CMK (cell line): Measurements from ENCODE around the gene PALLD.

ENCODE experiments used
- DNase-seq: peaks from one replicate; pipeline ENCODE4 v3.0.0-alpha.2; 2010; ENCODE audit warnings: low read depth

Gene PALLD

DNA sequence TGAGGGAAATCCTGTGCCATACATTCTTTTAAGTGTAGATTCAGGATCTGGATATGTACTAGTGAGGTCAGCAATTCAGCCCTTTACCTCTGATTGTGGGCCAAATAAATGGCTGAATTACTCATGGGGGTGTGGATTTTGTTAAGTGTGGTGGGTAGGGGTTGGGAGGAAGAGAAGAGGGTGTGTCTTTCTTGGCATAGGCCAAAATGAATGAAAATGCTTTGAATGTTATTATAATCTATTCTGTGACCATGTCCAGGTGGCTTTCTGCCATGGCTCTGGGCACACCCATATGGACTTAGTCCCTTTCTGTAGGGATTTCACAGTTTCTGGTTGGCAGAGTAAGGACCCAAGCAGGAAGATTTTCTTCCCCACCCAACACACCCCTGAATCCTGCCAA lies 268.9 kb downstream of the PALLD start:
- no peak for DNase-seq

DNA sequence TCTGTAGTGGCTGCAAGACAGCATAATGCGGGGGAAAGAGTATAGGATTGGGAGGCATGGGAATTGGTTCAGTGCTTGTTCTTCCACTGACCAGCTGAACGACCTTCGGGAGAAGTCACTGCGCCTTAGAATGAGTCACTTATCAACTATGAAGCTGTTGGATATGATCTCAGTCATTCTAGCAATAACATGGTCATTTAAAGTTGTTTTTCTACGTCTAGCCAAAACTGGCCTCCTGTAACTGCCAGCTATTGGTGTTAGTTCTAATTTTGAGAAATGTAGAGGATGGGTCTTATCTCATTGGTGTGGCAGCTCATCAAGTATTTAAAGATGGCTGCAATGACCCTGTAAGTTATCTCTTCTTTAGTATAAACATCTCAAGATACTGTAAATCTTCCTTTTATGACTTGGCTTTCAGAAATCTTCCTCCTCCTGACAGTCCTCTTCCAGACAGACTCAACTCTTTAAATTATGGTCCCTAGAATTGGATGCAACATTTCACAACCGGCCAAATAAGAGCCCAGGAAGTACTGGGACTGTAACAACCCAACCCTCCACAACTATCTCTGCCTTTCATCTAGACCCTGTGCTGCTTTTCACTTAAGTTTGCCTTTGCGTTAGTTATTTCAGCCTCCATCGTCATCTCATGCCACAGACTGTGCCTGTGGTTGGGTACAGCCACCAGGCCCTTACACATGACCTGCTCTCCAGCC lies 269.9 kb downstream of the PALLD start:
- no peak for DNase-seq

DNA sequence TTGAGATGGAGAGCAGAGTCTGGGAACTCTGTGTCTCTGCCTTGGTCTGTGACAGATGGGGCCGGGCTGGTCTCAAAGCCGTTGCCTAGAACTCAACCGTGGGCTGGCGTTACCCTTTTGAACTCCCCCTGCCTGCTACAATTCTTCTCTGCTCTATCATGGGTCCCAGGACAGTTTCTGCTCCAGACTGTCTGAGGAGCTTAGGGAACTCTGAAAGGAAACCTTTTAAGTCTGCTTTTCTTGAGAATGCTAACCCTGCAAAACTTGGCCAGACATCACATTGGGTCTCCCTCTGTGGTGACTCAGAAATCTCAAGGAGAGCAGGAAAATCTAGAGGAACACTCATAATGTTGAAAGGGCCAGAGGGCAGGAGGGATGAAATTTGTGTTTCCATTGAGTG lies 272.6 kb downstream of the PALLD start:
- no peak for DNase-seq

DNA sequence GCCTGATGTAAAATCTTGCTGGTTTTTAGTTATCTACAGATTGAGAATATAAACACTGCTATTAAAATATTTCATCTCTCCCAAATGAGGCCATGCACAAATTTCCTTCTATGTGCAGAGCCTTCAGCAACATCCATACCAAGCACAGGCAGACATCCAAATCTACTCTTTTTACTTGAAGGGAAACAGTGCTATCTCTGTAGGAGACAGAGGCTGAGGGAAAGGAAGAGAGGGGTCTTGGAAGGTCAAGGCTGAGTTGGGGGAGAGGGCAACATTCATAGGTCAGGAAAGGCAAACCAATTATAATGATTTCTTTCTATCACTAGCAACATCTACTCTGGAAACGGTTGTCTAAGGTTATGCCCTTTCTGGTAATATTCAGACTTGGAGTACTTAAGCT lies 273.0 kb downstream of the PALLD start:
- no peak for DNase-seq

DNA sequence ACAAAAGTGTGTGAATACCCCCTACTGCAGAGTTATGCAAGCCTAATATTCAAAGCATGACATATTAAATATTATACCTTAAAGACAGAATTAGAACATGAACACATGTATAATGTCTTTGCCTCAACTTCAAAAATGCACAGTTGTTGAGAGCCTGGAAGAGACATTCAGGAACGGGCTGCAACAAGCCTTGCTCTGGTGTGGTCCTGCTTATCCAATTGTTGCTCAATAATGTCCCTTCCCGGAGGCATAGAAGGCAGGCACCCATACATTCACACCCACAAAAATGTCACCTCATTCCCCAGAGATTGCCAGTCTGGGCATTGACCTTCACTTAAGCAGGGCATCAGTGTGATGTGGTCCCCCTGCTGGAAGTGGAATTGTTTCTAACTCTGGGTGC lies 274.4 kb downstream of the PALLD start:
- DNase-seq: no peak

DNA sequence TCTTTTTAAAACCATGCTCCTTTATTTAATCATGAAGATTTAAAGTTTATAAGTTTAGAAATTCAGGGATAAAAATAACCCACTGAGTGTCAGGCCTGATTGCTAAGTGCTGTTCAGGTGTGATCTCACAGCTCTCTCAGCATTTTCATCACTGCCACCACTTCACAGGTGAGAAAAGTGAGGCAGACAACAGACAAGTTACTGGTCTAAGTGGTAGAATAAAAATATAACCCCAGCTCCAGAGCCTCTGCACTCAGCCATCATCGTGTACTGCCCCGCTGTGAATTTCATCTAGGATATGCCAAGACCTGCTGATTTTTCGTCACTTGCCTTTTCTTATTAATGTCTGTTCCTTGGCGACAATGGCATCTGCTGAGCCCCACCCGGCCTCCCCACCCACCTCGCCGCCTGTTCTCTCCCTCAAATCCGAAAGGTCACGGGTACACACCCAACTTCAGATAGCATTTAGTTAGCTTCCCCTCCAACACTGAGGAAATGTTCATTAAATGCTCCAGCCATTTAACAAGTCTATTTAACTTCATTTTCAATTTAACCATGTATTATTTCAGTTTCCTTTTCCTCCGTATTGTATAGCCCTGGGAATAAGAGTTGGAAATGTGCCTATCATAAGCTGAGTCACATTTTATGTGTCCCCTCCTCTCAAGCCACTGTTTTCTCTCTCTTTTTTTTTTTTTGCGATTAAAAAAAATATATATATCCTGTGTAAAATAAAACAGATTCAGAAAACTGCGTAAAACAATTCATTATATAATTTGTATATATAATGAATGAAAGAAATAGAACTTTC lies 276.7 kb downstream of the PALLD start:
- DNase-seq: no peak

DNA sequence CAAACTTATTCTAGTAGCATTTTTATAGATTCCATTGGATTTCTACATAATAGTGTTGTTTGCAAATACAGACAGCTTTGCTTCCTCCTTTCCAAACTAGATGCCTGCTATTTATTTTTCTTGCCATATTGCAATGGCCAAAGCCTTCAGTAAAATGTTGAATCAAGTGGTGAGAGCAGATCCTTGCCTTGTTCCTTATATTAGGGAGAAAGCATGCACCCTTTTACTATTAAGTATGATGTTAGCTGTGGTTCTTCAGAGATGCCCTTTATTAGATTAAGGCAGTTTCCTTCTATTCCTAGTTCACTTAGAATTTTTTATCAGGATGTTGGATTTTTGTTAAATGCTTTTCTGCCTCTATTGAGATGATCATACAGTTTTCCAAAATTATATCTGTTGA lies 279.5 kb downstream of the PALLD start:
- no peak for DNase-seq

DNA sequence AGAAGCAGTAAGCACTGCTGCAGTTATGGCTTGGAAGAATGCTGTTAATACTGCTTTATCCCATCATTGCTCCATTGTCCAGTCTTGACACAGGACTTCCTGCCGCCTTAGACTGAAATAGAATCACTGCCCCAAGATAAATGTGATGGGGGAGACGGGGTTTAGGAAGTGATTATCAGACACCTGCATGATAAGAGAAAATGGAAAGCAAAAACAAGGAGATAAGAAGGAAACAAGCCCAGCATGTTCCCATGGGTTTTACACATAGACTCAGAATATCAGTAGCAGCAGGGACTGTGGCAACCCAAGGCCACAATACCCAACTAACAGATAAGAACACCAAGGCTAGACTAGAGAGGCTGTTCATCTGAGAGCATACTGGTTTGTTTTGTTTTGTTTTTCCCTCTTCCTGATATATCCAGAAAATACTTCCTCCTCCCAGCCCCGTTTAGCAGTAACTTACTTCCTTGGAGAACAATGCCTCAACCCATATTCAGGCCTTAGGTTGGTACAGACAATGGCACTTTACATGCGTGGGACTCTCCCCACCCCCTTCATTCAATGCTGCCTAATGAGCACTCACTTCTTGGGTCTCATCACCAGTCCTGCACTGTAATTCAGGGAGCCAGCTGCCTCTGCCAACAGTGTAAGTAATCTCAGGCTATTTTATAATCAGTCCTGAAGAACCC lies 280.6 kb downstream of the PALLD start:
- DNase-seq: no peak

DNA sequence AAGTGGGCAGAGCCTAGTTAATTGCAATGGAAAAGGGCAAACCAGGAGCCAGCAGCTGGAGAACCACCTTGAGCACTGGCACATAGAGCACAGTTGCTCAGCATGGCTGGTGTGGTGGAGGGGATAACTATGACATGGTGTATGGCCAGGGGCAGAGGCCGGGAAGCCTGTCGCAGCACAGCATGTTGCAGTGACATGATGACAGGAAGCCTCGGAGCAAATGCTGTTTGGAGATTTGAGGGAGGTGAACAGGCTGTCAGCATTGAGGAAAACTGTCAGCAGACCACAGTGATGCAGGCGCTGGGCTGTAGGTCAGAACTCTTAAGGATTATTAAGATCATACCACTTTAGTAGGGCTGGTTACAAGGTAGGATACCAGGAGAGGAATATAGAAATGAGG lies 284.5 kb downstream of the PALLD start:
- no peak for DNase-seq

DNA sequence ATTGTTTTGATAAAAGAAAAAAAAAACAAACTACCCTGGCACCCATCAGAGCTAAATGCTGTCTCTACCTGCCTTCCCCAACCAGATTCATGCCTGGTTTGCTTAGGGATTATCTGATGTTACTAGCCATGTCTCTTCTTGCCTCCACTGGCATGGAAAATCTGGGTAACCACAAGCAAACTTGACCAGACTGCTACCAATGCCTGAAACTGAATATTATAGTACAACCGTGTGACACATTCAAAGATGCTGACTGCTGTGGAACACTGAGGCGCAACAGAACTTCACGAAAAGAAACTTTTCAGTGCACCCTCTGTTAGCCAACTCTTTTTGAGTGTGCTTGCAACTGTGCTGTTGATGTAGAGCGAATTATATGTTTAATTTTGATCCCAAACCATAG lies 285.1 kb downstream of the PALLD start:
- no peak for DNase-seq

DNA sequence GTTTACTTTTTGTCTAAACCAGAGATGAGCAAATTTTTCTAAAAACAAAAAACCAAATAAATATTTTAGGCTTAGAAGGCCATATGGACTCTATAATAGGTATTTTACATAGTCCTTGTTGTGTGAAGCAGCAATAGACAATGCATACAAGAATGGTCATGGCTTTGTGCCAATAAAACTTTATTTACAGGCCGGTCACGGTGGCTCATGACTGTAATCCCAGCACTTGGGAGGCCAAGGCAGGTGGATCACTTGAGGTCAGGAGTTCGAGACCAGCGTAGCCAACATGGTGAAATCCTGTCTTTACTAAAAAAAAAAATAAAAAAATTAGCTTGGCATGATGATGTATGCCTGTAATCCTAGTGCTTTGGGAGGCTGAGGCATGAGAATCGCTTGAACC lies 285.6 kb downstream of the PALLD start:
- no peak for DNase-seq

DNA sequence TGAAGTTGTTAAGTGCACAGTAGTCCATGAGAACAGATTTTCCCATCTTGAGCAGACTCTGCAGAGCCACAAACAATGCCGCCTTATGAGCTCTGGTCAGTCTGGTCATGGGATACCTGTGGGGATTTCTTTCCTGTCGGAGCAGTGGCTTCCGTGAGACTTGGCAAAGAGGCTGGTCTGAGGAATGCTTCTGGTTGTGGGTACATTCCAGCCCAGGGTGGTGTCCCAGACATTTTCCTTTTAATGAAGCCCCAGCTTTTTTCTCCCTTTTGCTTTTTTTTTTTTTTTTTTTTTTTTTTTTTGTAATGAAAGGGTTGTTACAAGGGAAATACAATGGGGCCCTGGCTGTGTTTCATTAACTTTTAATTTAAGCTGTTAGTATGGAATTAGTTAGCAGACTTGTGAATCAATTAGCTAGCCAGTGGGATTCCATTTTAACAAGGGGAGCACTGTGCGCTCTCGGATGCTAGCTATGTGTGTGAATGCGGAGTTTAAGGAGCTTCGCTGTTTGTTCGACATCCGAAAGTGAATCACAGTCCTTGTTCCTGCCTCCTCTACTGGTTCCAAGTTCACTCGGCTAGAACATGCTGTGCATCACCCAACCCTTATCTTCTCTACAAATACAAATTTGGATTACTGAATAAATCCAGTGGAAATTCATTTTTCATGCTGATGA lies 288.1 kb downstream of the PALLD start:
- DNase-seq: no peak

DNA sequence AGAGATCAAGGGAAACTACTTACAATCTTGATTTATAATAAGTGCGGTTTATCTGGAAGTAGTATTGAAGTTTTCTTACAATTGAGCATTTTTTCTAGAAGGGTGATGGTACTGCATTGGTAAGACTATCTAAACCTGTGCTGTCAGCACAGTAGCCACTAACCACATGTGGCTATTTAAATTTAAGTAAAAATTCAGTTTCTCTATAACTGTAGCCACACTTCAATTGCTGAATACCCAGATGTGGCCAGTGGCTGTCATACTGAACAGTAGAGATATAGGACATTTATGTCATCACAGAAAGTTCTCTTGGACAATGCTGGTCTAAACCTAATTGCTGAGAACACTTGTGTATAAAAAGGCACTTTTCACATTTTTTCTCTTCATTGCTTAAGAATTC lies 290.5 kb downstream of the PALLD start:
- no peak for DNase-seq

DNA sequence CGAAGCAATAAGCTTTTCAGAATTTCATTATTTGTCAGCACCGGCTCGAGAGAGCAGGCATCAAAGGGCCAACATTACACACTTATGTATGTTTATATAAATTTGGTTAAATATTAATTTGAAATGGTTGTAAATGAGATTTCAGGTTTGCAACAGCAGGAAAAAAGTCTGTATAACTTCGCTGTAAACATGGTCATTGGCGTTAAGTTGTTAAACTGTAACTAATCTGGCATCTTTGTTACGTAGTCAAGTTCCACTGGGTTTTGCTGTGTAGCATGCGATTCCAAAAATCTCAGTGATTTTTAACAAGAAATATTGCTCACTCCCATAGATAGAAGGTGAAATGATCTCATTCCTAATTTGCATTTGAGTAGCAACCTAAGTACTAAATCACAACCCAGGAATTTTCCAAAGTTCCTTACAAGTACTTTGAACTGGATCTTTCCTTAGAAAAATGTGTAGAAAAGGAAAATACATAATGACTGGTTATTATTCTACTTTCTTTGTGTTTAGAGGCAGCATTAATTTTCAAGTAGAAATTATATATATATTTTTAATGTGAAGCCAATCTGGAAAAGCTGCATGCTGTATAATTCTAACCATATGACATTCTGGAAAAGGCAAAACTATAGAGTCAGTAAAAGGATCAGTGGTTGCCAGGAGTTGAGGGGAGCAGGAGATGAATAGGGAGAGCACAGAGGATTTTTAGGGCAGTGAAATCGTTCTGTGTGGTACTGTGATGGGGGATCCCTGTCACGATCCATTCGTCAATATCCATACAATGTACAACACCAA lies 291.1 kb downstream of the PALLD start:
- DNase-seq: no peak

DNA sequence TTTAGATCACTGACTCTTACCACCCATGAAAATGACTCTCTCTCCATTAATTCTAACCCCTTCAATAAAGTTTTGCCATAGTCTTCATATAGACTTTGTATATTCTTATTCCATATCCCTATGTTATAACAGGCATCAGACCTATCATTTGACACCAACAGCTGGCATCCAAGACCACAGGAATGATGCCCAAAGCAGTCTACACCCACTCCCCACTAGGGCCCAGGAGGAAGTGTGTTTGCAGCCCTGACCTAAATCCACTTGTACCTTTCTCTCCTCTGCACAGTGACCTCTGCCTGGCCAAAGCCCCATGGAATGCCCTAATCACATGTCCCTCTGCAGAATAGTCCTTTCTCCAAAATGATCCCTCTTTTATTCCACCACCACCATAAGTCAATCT lies 294.0 kb downstream of the PALLD start:
- DNase-seq: no peak

DNA sequence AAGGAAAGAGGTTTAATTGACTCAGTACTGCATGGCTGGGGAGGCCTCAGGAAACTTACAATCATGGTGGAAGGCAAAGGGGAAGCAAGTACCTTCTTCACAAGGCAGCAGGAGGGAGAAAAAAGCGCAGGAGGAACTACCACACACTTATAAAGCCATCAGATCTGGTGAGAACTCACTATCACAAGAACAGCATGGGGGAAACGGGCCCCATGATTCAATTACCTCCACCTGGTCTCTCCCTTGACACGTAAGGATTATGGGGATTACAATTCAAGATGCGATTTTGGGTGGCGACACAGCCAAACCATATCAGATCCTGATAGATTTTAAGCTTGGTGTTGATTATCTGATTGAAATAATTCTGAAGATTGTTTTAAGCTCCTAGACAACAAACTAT lies 294.5 kb downstream of the PALLD start:
- no peak for DNase-seq

DNA sequence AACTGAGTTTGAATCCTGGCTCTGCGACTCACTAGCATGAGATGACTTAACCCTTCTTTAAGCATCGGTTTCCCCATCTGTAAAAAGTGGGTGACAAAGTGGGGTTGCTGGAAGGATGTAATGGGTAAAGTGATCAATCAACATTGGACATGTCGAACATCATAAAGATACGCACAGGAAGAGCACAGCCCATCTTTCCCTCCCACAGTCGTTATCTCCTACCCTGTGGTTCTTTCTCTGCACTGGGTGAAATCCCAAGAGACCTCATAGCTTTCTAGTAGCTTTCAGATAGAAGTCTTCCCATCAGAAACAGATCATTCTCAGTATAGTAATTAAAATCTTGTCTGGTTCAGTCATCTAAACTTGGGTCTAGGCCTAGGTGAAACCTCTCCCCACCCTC lies 296.7 kb downstream of the PALLD start:
- no peak for DNase-seq

DNA sequence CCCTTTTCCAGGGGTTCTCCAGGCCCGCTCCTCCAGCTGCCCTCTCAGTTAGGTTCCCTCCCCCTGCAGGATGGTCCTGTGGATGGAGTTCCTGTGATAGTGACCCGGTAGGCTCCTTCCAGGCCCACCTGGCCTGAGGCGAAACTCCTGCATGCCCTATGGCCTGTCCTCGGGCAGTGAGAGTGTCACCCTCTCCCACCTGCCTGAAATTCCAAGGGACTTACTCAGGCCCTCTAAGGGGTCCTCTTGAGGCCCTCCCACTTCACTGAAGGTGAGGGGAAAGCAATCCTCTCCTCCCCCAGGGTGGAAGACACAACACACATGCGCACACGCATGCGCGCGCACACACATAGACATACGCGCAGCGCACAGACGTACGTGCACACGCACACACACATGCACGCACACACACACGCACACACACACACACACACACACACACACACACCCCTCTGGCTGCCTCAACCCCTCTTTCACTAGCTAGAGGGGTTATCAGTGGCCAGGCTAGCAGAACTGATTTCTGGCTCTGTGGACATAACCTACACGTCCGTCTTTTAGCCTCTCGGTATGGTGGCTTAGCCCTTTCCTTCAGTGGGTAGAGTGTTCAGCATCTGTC lies 297.3 kb downstream of the PALLD start:
- DNase-seq: no peak

DNA sequence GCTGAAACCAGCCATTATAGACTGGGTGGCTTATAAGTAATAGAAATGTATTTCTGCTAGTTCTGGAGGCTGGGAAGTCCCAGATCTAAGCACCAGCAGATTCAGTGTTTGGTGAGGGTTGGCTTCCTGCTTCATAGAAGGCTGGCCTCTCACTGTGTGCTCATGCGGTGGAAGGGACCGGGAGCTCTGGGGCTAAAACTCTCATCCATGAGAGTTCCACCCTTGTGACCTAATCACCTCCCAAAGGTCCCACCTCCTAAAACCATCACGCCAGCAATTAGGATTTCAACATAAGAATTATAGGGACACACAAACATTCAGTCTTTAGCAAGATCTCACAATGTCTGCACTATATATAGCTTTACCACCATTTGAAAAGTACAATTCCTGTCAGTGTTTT lies 298.0 kb downstream of the PALLD start:
- no peak for DNase-seq

DNA sequence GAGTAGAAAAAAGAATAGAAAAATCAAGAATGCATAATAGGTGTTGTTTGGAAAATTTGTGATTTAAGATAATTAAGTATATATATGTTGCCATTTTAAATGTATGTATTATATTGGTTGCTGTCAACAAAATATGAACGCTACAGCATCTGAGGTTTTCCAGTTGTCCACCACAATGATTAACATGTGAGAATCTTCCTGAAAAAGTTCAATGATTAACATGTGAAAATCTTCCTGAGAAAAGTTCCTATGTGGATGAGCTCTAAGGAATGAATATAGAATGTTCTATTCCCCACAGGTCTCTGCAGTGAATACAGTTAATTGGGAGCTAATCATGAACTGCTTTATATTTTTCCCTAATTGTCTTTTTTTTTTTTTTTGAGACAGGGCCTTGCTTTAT lies 298.5 kb downstream of the PALLD start:
- no peak for DNase-seq

DNA sequence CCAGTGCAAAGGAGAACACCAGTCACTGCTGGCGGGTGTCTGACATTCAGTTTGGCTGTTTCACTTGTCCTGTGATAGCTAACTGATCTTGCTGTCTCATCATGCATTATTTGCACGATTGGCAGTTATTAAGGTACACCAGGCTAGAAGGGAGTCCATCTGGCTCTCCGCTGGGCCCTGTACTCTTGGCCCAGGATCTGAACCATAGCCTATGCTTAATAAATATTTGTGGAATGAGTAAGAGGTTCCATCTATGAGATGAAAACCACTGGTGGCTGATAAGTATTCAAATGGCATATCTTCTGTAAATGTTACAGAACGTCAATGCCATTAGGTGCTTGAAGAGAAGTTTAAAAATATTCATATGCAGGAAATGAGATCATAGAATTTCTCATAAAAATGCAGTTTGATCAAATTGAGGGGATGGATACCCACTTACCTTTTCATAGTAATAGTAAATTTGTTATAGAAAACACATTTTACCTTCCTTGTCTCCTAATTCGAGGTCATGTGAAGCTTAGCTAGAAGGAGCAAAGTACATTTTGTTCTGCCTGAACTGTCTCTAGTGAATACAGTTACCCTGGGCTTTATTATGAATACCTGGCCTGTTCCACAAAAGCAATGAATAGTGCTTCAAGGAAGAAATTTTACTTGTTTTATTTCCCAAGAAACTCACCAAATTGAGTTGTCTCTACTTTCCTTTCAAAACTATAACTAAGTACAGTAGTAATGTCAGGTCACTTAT lies 299.7 kb downstream of the PALLD start:
- no peak for DNase-seq
